HG02938 (cell line): ENCODE data around the gene CDC45.
"Not testable (repeated sequence)": the region's sequence is repeated elsewhere in the genome, so short reads cannot be mapped to it uniquely, and the experiment has no call there.

Source experiments
- ATAC-seq: cut with Tn5 transposase; IDR thresholded peaks from one replicate; pipeline ENCODE4 v1.9.1; 2021; ENCODE audit warnings: mild to moderate bottlenecking, moderate library complexity; ENCODE audit not compliant: unreplicated experiment

Gene CDC45

GRCh38 chr22:19525666-19526065, 45.9 kb downstream of the CDC45 start:
- ATAC-seq, result no peak

- no peak for ATAC-seq
Observed at GRCh38 chr22:19526076-19526701, 46.5 kb downstream of the CDC45 start.

GRCh38 chr22:19526702-19527111, 47.0 kb downstream of the CDC45 start:
- no peak for ATAC-seq

GRCh38 chr22:19527321-19527721, 47.6 kb downstream of the CDC45 start:
- no peak for ATAC-seq

- ATAC-seq, result no peak
Observed at GRCh38 chr22:19527861-19528417, 48.2 kb downstream of the CDC45 start.

GRCh38 chr22:19529811-19530210, 50.1 kb downstream of the CDC45 start:
- no peak for ATAC-seq

GRCh38 chr22:19530751-19531150, 51.0 kb downstream of the CDC45 start:
- ATAC-seq, result no peak

GRCh38 chr22:19531327-19531726, 51.6 kb downstream of the CDC45 start:
- not testable (repeated sequence) for ATAC-seq

GRCh38 chr22:19533049-19533626, 53.4 kb downstream of the CDC45 start:
- ATAC-seq, result no peak

- no peak for ATAC-seq
Observed at GRCh38 chr22:19533857-19534256, 54.1 kb downstream of the CDC45 start.

GRCh38 chr22:19535001-19535400, 55.3 kb downstream of the CDC45 start:
- no peak for ATAC-seq

- no peak for ATAC-seq
Observed at GRCh38 chr22:19536564-19536963, 56.8 kb downstream of the CDC45 start.

- ATAC-seq, result no peak
Observed at GRCh38 chr22:19537941-19538488, 58.3 kb downstream of the CDC45 start.

GRCh38 chr22:19540394-19540793, 60.7 kb downstream of the CDC45 start:
- no peak for ATAC-seq

GRCh38 chr22:19543970-19544708, 64.4 kb downstream of the CDC45 start:
- ATAC-seq, result no peak

- ATAC-seq, result no peak
Observed at GRCh38 chr22:19545935-19546207, 66.2 kb downstream of the CDC45 start.

GRCh38 chr22:19546680-19547079, 67.0 kb downstream of the CDC45 start:
- ATAC-seq, result no peak

- no peak for ATAC-seq
Observed at GRCh38 chr22:19547620-19548019, 67.9 kb downstream of the CDC45 start.

- ATAC-seq, result not testable (repeated sequence)
Observed at GRCh38 chr22:19548427-19548826, 68.7 kb downstream of the CDC45 start.

GRCh38 chr22:19548964-19549363, 69.2 kb downstream of the CDC45 start:
- no peak for ATAC-seq

- ATAC-seq, result no peak
Observed at GRCh38 chr22:19549428-19549827, 69.7 kb downstream of the CDC45 start.

GRCh38 chr22:19550382-19550781, 70.7 kb downstream of the CDC45 start:
- no peak for ATAC-seq
